Stimulated activated CD8-positive, alpha-beta memory T cell treated with anti-CD3 and anti-CD28 coated beads, Interleukin-15, amount 100 ng/mL, for 1 hour (primary cell): ENCODE results near the gene ZNF326.
"Not testable (repeated sequence)": the region's sequence is repeated elsewhere in the genome, so short reads cannot be mapped to it uniquely, and the experiment has no call there.

Source experiments
- DNase-seq: peaks from one replicate; pipeline ENCODE4 v3.0.0-alpha.2; 2020; ENCODE audit warnings: low read depth

ZNF326 gene

GRCh38 chr1:89997152-89997551, 2.2 kb downstream of the ZNF326 start:
- not testable (repeated sequence) for DNase-seq

GRCh38 chr1:89998306-89998705, 3.4 kb downstream of the ZNF326 start:
- DNase-seq, result no peak

DNA sequence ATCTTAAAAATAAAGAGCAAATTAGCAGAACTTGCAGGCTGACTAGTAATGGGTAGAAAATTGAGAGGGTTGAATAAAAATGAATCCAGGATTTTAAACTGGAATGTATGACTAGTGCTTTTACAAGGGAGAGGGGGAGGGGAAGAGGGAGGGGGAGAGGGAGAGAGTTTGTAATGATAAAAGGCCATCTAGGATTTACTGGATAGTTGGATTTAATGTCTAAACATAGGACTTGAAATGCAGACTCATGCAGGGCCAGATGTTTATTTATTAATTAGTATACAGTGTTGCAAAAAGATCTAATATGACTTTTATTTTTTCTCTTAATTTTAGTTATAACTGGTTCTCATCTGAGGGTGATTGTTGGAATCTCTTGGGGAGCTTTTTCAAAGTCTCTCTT, 4.3 kb downstream of the ZNF326 start:
- DNase-seq, result no peak

DNA sequence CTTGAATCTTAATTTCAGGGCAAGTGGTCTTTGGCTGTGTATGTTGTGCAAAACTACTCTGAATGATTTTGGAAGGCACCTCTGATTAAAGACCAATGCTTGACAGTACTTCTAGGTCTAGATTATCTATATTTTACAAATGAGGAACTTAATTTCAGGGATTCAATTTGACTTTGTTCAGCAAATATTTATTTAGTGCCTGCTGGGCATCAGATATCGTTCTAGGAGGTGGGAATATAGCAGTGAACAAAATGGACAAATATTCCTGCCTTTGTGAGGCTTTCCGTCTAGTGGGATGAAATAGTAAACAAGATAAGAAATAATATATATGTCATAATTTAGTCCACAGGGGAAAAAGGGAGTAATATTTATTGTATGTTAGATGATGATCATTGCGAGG, 4.7 kb downstream of the ZNF326 start:
- DNase-seq, result no peak

GRCh38 chr1:90000934-90001676, 6.2 kb downstream of the ZNF326 start:
- DNase-seq, result no peak

DNA sequence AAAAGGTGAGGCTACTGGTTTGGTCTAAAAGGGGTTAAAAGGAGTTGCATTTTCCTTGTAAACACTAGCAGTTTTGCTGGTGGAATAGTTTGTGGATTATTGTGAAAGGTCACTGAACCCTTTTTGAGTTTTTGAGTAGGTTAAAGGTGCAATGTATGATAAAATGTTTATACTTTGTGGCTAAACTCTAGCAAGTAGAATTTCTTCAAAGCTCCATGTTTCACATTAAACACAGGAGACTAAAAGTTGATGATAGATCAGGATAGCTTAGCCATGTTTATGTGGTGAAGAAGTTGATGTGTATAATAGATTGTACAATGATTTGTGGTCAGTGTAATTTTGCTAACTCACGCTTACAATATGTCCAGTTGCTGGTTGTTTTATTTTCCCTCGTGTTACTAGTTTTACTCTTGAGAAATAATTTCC, 13.1 kb downstream of the ZNF326 start:
- DNase-seq, result no peak

- DNase-seq, result no peak
These were observed 17.4 kb downstream of the ZNF326 start for GRCh38 chr1:90012300-90012699.

DNA sequence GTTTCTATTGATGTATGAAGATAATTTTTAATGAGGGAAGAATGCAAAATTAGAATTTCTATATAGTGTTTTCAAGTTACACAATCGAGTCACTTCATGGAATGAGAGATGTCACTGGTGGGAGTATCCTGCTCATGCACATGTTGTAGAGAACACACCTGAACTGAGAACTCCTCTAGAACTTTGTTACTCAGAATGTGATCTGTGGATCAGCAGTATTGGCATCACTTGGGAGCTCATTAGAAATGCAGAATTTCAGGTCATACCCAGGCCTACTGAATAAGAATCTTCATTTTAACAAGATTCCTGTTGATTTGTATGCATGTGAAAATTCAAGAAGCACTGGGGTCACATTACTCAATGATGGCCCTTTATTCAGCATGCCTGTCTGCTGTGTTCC, 28.8 kb downstream of the ZNF326 start:
- DNase-seq, result no peak

DNA sequence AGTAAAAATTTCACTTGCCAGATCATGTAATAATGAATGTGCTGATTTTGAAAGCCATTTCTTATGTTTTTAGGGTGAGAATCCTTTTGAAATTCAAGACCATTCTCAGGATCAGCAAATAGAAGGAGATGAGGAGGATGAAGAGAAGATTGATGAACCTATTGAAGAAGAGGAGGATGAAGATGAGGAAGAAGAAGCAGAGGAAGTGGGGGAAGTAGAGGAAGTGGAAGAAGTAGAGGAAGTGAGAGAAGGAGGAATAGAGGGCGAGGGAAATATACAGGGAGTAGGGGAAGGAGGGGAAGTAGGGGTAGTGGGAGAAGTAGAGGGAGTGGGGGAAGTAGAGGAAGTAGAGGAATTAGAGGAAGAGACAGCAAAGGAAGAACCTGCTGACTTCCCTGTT, 32.4 kb downstream of the ZNF326 start:
- no peak for DNase-seq

- DNase-seq, result no peak
These were observed 44.7 kb downstream of the ZNF326 start for GRCh38 chr1:90039652-90040051.

DNA sequence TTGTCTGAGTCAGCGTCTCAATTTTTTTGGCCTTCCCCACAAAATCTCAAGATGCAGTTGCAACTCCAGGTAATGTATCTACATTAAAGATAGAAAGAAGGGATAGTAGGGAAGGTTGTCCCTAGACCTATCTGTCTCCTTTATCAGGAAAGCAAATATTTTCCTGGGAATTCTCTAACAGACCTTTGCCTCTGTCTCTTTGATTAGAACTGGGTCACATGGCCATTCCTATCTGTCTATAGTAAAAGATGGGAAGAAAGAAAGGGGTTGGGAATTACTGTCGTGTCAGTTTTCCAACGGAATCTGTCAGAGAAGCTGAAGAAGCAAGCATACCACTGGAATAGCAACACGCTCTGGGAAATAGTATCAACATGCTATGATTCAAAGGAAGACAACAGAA, 48.7 kb downstream of the ZNF326 start:
- no peak for DNase-seq

DNA sequence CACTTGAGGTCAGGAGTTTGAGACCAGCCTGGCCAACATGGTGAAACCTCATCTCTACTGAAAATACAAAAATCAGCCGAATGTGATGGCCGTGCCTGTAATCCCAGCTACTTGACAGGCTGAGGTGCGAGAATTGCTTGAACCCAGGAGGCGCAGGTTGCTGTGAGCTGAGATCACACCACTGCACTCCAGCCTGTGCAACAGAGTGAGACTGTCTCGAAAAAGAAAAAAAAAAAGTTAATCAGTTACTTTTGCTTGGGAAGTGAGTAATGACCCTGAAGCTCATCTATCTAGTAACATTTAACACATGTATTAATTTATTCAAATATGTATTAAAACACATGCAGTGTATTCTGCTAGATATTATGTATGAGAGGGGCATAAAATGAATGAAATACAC, 49.4 kb downstream of the ZNF326 start:
- DNase-seq, result no peak

- DNase-seq, result no peak
These were observed 51.1 kb downstream of the ZNF326 start for GRCh38 chr1:90045853-90046563.

- no peak for DNase-seq
These were observed 51.7 kb downstream of the ZNF326 start for GRCh38 chr1:90046635-90047034.

- DNase-seq, result no peak
These were observed 53.1 kb downstream of the ZNF326 start for GRCh38 chr1:90048043-90048442.

- not testable (repeated sequence) for DNase-seq
These were observed 68.1 kb downstream of the ZNF326 start for GRCh38 chr1:90062700-90063643.

GRCh38 chr1:90064109-90064508, 69.2 kb downstream of the ZNF326 start:
- not testable (repeated sequence) for DNase-seq

DNA sequence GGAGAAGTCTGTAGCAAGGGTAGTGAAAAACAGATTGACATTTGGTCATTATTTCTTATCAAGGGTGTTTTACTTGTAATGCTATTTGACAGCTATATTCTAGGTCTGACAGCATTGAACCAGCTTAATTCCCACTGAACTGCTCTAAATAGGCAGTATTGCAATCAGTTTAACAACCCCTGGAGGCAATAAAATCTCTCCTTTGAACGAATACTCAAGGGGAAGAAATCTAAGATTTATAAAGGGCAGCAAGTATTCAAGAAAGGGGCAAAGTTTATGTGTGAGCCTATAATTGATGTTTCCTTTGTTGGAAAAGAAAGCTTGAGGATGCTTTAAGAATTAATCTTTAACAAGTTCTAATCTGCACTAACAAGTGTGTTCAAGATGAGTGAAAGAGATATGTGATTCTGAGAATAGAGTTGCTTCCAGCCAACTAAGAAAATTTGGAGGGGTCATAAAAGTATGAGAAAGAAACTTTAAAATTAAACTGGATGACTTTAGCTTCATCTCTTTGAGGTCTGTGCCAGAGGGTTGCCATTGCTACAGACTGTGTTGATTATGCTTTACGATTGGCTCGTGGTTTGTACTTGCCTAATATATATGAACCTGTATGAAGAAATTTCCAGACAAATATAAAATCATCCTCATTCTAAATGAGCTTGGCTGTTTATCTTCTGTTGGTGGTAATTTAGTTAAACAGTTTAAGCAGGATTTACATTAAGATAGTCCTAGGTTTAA, 72.5 kb downstream of the ZNF326 start:
- no peak for DNase-seq

DNA sequence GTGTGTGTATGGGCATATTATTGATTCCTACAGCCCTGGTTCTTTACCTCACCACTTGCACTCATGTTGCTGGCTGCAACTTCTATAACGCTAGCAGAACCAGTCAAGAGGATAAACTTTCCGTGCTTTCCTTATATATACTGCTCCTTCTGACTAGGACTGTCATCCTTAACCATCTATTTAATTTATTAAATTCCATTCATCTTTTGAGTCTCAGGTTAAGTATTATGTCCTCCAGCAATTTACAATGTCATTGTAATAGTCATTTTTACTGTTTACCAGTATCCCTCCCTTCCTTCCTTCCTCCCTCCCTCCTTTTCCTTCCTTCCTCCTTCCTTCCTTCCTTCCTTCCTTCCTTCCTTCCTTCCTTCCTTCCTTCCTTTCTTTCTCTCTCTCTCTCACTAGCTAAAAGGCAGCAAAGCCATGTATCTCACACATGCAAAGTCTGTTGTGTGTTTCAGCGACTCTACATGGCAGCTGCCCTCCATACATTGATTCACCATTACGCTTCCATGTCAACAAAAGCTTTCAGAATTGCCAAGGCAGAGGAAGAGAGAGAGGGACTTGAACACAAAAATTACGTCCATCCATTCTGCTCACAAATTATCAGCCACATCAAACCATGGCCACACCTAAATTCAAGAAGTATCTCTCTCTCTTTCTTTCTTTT, 73.8 kb downstream of the ZNF326 start:
- no peak for DNase-seq

GRCh38 chr1:90074137-90074536, 79.2 kb downstream of the ZNF326 start:
- no peak for DNase-seq

- DNase-seq, result no peak
These were observed 79.7 kb downstream of the ZNF326 start for GRCh38 chr1:90074566-90074965.
